Omental fat pad (tissue), 4 donors: ENCODE measurements around the gene CEP97. TPM values are rescaled to one million over a fixed set of nuclear protein-coding genes. Genes with fewer than 3 reads are reported as not detected.

Experiments
- ATAC-seq: fragments of 150-250 bp; one replicate; pipeline ENCODE4 v1.9.1; 2016; ENCODE audit warnings: mild to moderate bottlenecking, moderate library complexity; ENCODE audit not compliant: low FRiP score
- DNase-seq: peaks from one replicate; pipeline ENCODE4 v3.0.0-alpha.2; 2019; ENCODE audit warnings: low spot score
- CTCF ChIP-seq, 3 donors: fragments of 450-650 bp; IDR thresholded peaks; one replicate each; pipeline ENCODE4 v1.5.1; 2016 to 2017; ENCODE audit warnings: antibody characterized with exemption in 3 of 3, mild to moderate bottlenecking in 3 of 3, moderate library complexity in 2 of 3
- total RNA-seq, 4 donors: library from RNA; depleted of rRNA; stranded (reverse); fragments of >200 nt; gene quantifications; one replicate each; pipeline ENCODE4 v1.1.0, GENCODE V29; 2016

Gene CEP97
- total RNA-seq, 4 donors from 2014 or later, result 5.0 to 10.2 (median 5.3) TPM

GRCh38 chr3:101784855-101785613, 60.6 kb downstream of the CEP97 start:
- ATAC-seq, result no peak
- no peak for DNase-seq
- TF ChIP-seq CTCF (IDR thresholded peaks at IDR 0.05), result no peak

GRCh38 chr3:101791778-101792177, 67.4 kb downstream of the CEP97 start:
- ATAC-seq, result no peak
- no peak for DNase-seq
- no peak for TF ChIP-seq CTCF (IDR thresholded peaks at IDR 0.05)

GRCh38 chr3:101796077-101796680, 71.8 kb downstream of the CEP97 start:
- DNase-seq (no peak), ATAC-seq (no peak)
- no peak for TF ChIP-seq CTCF (IDR thresholded peaks at IDR 0.05)

GRCh38 chr3:101801174-101801573, 76.8 kb downstream of the CEP97 start:
- ATAC-seq, result no peak
- no peak for TF ChIP-seq CTCF (IDR thresholded peaks at IDR 0.05)
- no peak for DNase-seq

GRCh38 chr3:101802179-101802578, 77.8 kb downstream of the CEP97 start:
- no peak for TF ChIP-seq CTCF (IDR thresholded peaks at IDR 0.05)
- no peak for ATAC-seq
- no peak for DNase-seq

- peak; percentile 87 for ATAC-seq
- no peak for DNase-seq
- TF ChIP-seq CTCF (IDR thresholded peaks at IDR 0.05), result peak in 2 of 3 donors; percentile 27 to 34
These were observed 78.9 kb downstream of the CEP97 start for GRCh38 chr3:101803173-101803782.
